Medulla oblongata (tissue), 1 donor: Measurements from ENCODE around the gene ELK4.

Experiments used
- DNase-seq: peaks from one replicate; pipeline ENCODE4 v3.0.0-alpha.2; 2015; ENCODE audit errors: extremely low spot score

The ELK4 gene

GRCh38 chr1:205595861-205596260, 36.0 kb downstream of the ELK4 start:
- no peak for DNase-seq

- no peak for DNase-seq
Observed at GRCh38 chr1:205595435-205595834, 36.4 kb downstream of the ELK4 start.

GRCh38 chr1:205594846-205595245, 37.0 kb downstream of the ELK4 start:
- DNase-seq = no peak

- DNase-seq = no peak
Observed at GRCh38 chr1:205593967-205594366, 37.8 kb downstream of the ELK4 start.

- DNase-seq = no peak
Observed at GRCh38 chr1:205593532-205593931, 38.3 kb downstream of the ELK4 start.

GRCh38 chr1:205592443-205593003, 39.3 kb downstream of the ELK4 start:
- no peak for DNase-seq

GRCh38 chr1:205591522-205592351, 40.1 kb downstream of the ELK4 start:
- DNase-seq = peak; percentile 83

GRCh38 chr1:205590777-205591513, 40.9 kb downstream of the ELK4 start:
- DNase-seq = no peak

GRCh38 chr1:205590457-205590768, 41.4 kb downstream of the ELK4 start:
- no peak for DNase-seq

GRCh38 chr1:205589618-205590456, 42.0 kb downstream of the ELK4 start:
- no peak for DNase-seq

- no peak for DNase-seq
Observed at GRCh38 chr1:205589046-205589445, 42.8 kb downstream of the ELK4 start.

- DNase-seq = peak; percentile 30
Observed at GRCh38 chr1:205588636-205589035, 43.2 kb downstream of the ELK4 start.

GRCh38 chr1:205587581-205587980, 44.2 kb downstream of the ELK4 start:
- no peak for DNase-seq

GRCh38 chr1:205585835-205586785, 45.7 kb downstream of the ELK4 start:
- no peak for DNase-seq

- no peak for DNase-seq
Observed at GRCh38 chr1:205585169-205585834, 46.5 kb downstream of the ELK4 start.

GRCh38 chr1:205584732-205585131, 47.1 kb downstream of the ELK4 start:
- DNase-seq = no peak

GRCh38 chr1:205583461-205584130, 48.2 kb downstream of the ELK4 start:
- DNase-seq = no peak

GRCh38 chr1:205582471-205583291, 49.1 kb downstream of the ELK4 start:
- DNase-seq = no peak

- no peak for DNase-seq
Observed at GRCh38 chr1:205582046-205582445, 49.8 kb downstream of the ELK4 start.
